Nephron progenitor cell (in vitro differentiated cells): Measurements from ENCODE around the gene TMEM107.

Experiments
- DNase-seq: peaks from one replicate; pipeline ENCODE4 v3.0.0; 2021
- H3K27ac Mint-ChIP-seq: 2 replicates; pipeline ENCODE4 v1.8.0; 2021; ENCODE audit warnings: mild to moderate bottlenecking, moderate library complexity, mixed read lengths
- H3K27me3 Mint-ChIP-seq: 2 replicates; pipeline ENCODE4 v1.8.0; 2021; ENCODE audit warnings: mild to moderate bottlenecking, low read depth, mixed read lengths; ENCODE audit not compliant: poor library complexity
- H3K36me3 Mint-ChIP-seq: 2 replicates; pipeline ENCODE4 v1.8.0; 2021; ENCODE audit warnings: low read depth, mixed read lengths
- H3K4me1 Mint-ChIP-seq: 2 replicates; pipeline ENCODE4 v1.8.0; 2021; ENCODE audit warnings: mixed read lengths
- H3K4me3 Mint-ChIP-seq: 2 replicates; pipeline ENCODE4 v1.8.0; 2021; ENCODE audit warnings: mild to moderate bottlenecking, moderate library complexity, mixed read lengths
- H3K9me3 Mint-ChIP-seq: 2 replicates; pipeline ENCODE4 v1.8.0; 2021; ENCODE audit warnings: mild to moderate bottlenecking, moderate library complexity, mixed read lengths
- CTCF ChIP-seq: fragments of 200-600 bp; sonication (generic); IDR thresholded peaks from 2 replicates; pipeline ENCODE4 v1.5.0; 2021; ENCODE audit warnings: antibody characterized with exemption

The TMEM107 gene

GRCh38 chr17:8186446-8186786, 10.2 kb upstream of the TMEM107 start:
- Mint-ChIP-seq H3K4me1 (peaks cover 16% of the 10 kb centered on the region), H3K27ac (no peak overlapping the region), H3K36me3 (no peaks in the 10 kb centered on the region), H3K9me3 (no peaks in the 10 kb centered on the region), H3K4me3 (no peak overlapping the region), H3K27me3 (peaks cover 21% of the 10 kb centered on the region)
- TF ChIP-seq CTCF, result no peak
- no peak for DNase-seq

- H3K4me1 Mint-ChIP-seq, result peaks cover 13% of the 10 kb centered on the region
Measured at GRCh38 chr17:8185582-8186445, 9.6 kb upstream of the TMEM107 start.

GRCh38 chr17:8176998-8177731, 985 bp upstream of the TMEM107 start:
- Mint-ChIP-seq H3K4me3 (peak overlapping the region; percentile 90), H3K27me3 (peaks cover 8% of the 10 kb centered on the region), H3K4me1 (peaks cover 41% of the 10 kb centered on the region), H3K9me3 (no peaks in the 10 kb centered on the region), H3K27ac (peak overlapping the region; percentile 98), H3K36me3 (no peaks in the 10 kb centered on the region)
- TF ChIP-seq CTCF, result no peak
- DNase-seq, result no peak

More at GRCh38 chr17:8185582-8186445, 9.6 kb upstream of the TMEM107 start:
- H3K36me3 Mint-ChIP-seq, result no peaks in the 10 kb centered on the region
- DNase-seq, result peak; percentile 97
- no peaks in the 10 kb centered on the region for H3K9me3 Mint-ChIP-seq
- no peak for TF ChIP-seq CTCF
- H3K4me3 Mint-ChIP-seq, result no peak overlapping the region
- H3K27me3 Mint-ChIP-seq, result peaks cover 21% of the 10 kb centered on the region
- H3K27ac Mint-ChIP-seq, result no peak overlapping the region

- no peak for DNase-seq
- peak overlapping the region; percentile 90 for H3K4me3 Mint-ChIP-seq
- no peaks in the 10 kb centered on the region for H3K36me3 Mint-ChIP-seq
- H3K27ac Mint-ChIP-seq, result peak overlapping the region; percentile 98
- no peak for TF ChIP-seq CTCF
- peaks cover 46% of the 10 kb centered on the region for H3K4me1 Mint-ChIP-seq
- no peaks in the 10 kb centered on the region for H3K9me3 Mint-ChIP-seq
- peaks cover 3% of the 10 kb centered on the region for H3K27me3 Mint-ChIP-seq
Measured at GRCh38 chr17:8175795-8176196, 384 bp downstream of the TMEM107 start.

GRCh38 chr17:8173871-8174322, 2.3 kb downstream of the TMEM107 start:
- Mint-ChIP-seq H3K4me3 (peak overlapping the region; percentile 90), H3K27me3 (peaks cover 3% of the 10 kb centered on the region), H3K9me3 (no peaks in the 10 kb centered on the region), H3K36me3 (no peaks in the 10 kb centered on the region), H3K4me1 (peaks cover 48% of the 10 kb centered on the region), H3K27ac (peak overlapping the region; percentile 100)
- no peak for DNase-seq
- no peak for TF ChIP-seq CTCF
